ENCODE measurements around the gene ZNRF3. TPM values are rescaled to one million over a fixed set of nuclear protein-coding genes. Genes with fewer than 3 reads are reported as not detected.

Gene ZNRF3
- polyA plus RNA-seq, 1 donor (not counting 4 experiments of a cell fraction or from before 2014, with no cell fraction given), result 2.6 TPM

DNA sequence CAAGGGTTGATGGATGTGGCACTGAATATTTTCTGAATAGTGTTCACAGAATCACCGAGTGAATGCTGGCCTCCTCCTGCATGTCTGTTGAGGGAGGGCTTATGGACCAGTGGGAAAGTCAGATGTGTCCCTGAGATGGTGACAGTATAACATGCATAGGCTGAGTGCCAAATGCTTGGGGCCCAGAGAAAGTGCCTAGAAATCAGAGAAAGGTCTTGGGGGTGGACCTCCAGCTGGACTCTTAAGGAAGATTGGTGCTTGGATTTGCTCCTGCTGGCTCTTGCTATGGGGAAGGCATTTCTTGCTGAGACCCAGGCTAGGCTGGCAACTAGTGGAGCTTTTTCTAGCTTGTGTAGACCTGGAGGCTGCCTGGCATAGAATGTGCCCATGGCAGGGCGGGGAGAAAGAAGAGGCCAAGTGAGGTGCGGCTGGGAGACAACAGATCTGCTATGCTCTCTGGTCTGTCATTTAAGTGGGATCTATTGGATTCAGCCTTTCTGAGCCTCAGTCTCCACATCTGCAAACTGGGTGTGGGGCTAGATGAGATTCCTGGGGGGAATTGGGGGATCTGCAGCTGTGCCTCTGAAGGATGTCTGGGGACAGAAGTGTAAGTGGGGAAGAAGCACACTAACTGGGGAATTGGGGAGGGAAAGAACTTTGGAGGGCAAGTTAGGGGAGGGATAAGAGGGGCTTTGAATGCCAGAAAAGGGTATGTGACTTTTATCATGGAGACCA is 27.4 kb downstream of the ZNRF3 start:
- Histone ChIP-seq H3K27me3 (ENCODE audit: control insufficient read depth, extremely low read depth, insufficient read depth, low read length) (no peaks in the 10 kb centered on the region), H4K20me1 (ENCODE audit: control insufficient read depth, extremely low read depth, insufficient read depth, low read length) (no peaks in the 10 kb centered on the region), H3K4me2 (ENCODE audit: control insufficient read depth, extremely low read depth, insufficient read depth, low read depth, low read length) (no peak overlapping the region), H3K27ac (ENCODE audit: control insufficient read depth, insufficient read depth, low read length) (no peak overlapping the region), H3K36me3 (ENCODE audit: control insufficient read depth in 2 of 2, extremely low read depth in 1 of 2, insufficient read depth in 2 of 2, low read length in 2 of 2) (no peaks in the 10 kb centered on the region), H3K9me1 (ENCODE audit: control insufficient read depth, extremely low read depth, insufficient read depth, low read length) (peaks cover 3% of the 10 kb centered on the region), H3K4me1 (ENCODE audit: control insufficient read depth, extremely low read depth, insufficient read depth, low read length) (peaks cover 14% of the 10 kb centered on the region), H2AFZ (ENCODE audit: control insufficient read depth, low read length) (no peak overlapping the region), H3K79me2 (ENCODE audit: control insufficient read depth, insufficient read depth, low read length) (peaks cover 4% of the 10 kb centered on the region), H3K4me3 (ENCODE audit: control insufficient read depth in 2 of 3, extremely low read depth in 1 of 3, insufficient read depth in 2 of 3, low read depth in 1 of 3, low read length in 3 of 3) (no peak overlapping the region), H3K9ac (ENCODE audit: control insufficient read depth, extremely low read depth, insufficient read depth, low read length) (no peak overlapping the region), H3K9me3 (ENCODE audit: control insufficient read depth, low read depth, low read length) (no peaks in the 10 kb centered on the region)
- dilution Hi-C loops (cut with MboI; ENCODE audit: extremely low pct_ligation_motif_present, low sequenced_read_pairs), result no loop called here
- no peak for FAIRE-seq
- no peak for TF ChIP-seq CTCF (optimal IDR thresholded peaks at IDR 0.05 in 1 of 3, IDR thresholded peaks at IDR 0.05 in 1 of 3, conservative IDR thresholded peaks at IDR 0.05 in 1 of 3; ENCODE audit: extremely low read depth in 1 of 3, insufficient read depth in 2 of 3, low read length in 3 of 3)
- no peak for DNase-seq (ENCODE audit: low read depth, low spot score)

DNA sequence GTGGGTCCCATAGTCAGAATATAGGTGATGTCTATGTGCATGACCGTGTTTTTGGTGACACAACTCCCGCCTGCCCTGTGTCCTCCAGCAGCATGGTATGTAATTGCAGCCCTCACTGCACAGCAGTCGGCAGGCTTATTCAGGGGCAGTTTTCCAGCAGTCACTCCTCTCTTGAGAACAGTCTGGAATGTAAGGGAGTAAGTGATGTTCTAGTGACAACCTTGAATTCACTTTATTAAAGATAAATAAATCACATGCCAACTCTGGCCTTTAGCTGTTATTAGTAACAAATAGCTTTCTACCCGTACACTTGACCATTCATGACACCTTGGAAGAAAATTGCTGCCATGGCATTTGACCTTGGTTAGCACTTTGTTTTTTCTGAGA is 27.9 kb downstream of the ZNRF3 start:
- DNase-seq (ENCODE audit: low read depth, low spot score) (no peak), FAIRE-seq (no peak)
- Histone ChIP-seq H3K27ac (ENCODE audit: control insufficient read depth, insufficient read depth, low read length) (no peak overlapping the region), H3K36me3 (ENCODE audit: control insufficient read depth in 2 of 2, extremely low read depth in 1 of 2, insufficient read depth in 2 of 2, low read length in 2 of 2) (no peaks in the 10 kb centered on the region), H3K4me2 (ENCODE audit: control insufficient read depth, extremely low read depth, insufficient read depth, low read depth, low read length) (no peak overlapping the region), H3K9me1 (ENCODE audit: control insufficient read depth, extremely low read depth, insufficient read depth, low read length) (peaks cover 3% of the 10 kb centered on the region), H3K79me2 (ENCODE audit: control insufficient read depth, insufficient read depth, low read length) (peaks cover 4% of the 10 kb centered on the region), H3K9ac (ENCODE audit: control insufficient read depth, extremely low read depth, insufficient read depth, low read length) (no peak overlapping the region), H3K27me3 (ENCODE audit: control insufficient read depth, extremely low read depth, insufficient read depth, low read length) (no peaks in the 10 kb centered on the region), H3K9me3 (ENCODE audit: control insufficient read depth, low read depth, low read length) (no peaks in the 10 kb centered on the region), H3K4me3 (ENCODE audit: control insufficient read depth in 2 of 3, extremely low read depth in 1 of 3, insufficient read depth in 2 of 3, low read depth in 1 of 3, low read length in 3 of 3) (no peak overlapping the region), H2AFZ (ENCODE audit: control insufficient read depth, low read length) (no peak overlapping the region), H4K20me1 (ENCODE audit: control insufficient read depth, extremely low read depth, insufficient read depth, low read length) (no peaks in the 10 kb centered on the region), H3K4me1 (ENCODE audit: control insufficient read depth, extremely low read depth, insufficient read depth, low read length) (peaks cover 14% of the 10 kb centered on the region)
- dilution Hi-C loops (cut with MboI; ENCODE audit: extremely low pct_ligation_motif_present, low sequenced_read_pairs), result no loop called here
- TF ChIP-seq CTCF (optimal IDR thresholded peaks at IDR 0.05 in 1 of 3, IDR thresholded peaks at IDR 0.05 in 1 of 3, conservative IDR thresholded peaks at IDR 0.05 in 1 of 3; ENCODE audit: extremely low read depth in 1 of 3, insufficient read depth in 2 of 3, low read length in 3 of 3) (no peak), EZH2 (IDR thresholded peaks at IDR 0.05; ENCODE audit: low read length) (no peak)
